OCI-LY7 (cell line): ENCODE measurements around the gene SQOR. TPM values are rescaled to one million over a fixed set of nuclear protein-coding genes. Genes with fewer than 3 reads are reported as not detected.

ENCODE experiments used
- BruUV-seq: library from RNA; stranded (reverse); fragments of 400-500 nt; replicated peaks from 2 replicates; lab custom pipeline; 2021; lab: Mats Ljungman, UMichigan
- CTCF ChIA-PET: fragments of 300-600 bp; sonication (Branson Sonifier 250); formaldehyde crosslinking; loops from one replicate; lab custom pipeline; 2022; ENCODE audit warnings: antibody characterized with exemption; ENCODE audit not compliant: unreplicated experiment; lab: Charles Lee
- POLR2A ChIA-PET: fragments of 300-600 bp; sonication (Branson Sonifier 250); formaldehyde crosslinking; loops from one replicate; lab custom pipeline; 2022; ENCODE audit warnings: antibody characterized with exemption; lab: Charles Lee
- DNase-seq: peaks from one replicate; pipeline ENCODE4 v3.0.0-alpha.2; 2015; ENCODE audit warnings: low spot score
- H2AFZ ChIP-seq: fragments of 200-600 bp; sonication (generic), shearing (Covaris generic); 2 replicates; pipeline ENCODE4 v1.6.1; 2014; ENCODE audit warnings: mild to moderate bottlenecking, antibody characterized with exemption, low read length, moderate library complexity
- H3K27ac ChIP-seq: fragments of 200-600 bp; sonication (generic); 2 replicates; pipeline ENCODE4 v1.5.1; 2014; ENCODE audit warnings: mixed run types, low read depth, mild to moderate bottlenecking, moderate library complexity, low read length, inconsistent platforms; ENCODE audit not compliant: poor library complexity, severe bottlenecking
- H3K36me3 ChIP-seq: fragments of 200-600 bp; sonication (generic); 2 replicates; pipeline ENCODE4 v1.6.1; 2014; ENCODE audit warnings: mild to moderate bottlenecking, antibody characterized with exemption, low read length, moderate library complexity, mixed read lengths; ENCODE audit not compliant: insufficient read depth
- H3K4me1 ChIP-seq: fragments of 200-600 bp; sonication (generic); 2 replicates; pipeline ENCODE4 v1.5.1; 2014; ENCODE audit warnings: mild to moderate bottlenecking, low read length; ENCODE audit not compliant: insufficient read depth, poor library complexity, severe bottlenecking
- H3K4me2 ChIP-seq: fragments of 200-600 bp; sonication (generic); 2 replicates; pipeline ENCODE4 v1.6.1; 2014; ENCODE audit warnings: mild to moderate bottlenecking, low read length
- H3K4me3 ChIP-seq: fragments of 200-600 bp; sonication (generic); 2 replicates; pipeline ENCODE4 v1.5.1; 2014; ENCODE audit warnings: mild to moderate bottlenecking, low read depth, low read length; ENCODE audit not compliant: poor library complexity, severe bottlenecking
- H3K79me2 ChIP-seq: fragments of 200-600 bp; sonication (generic); 2 replicates; pipeline ENCODE4 v1.6.1; 2016; ENCODE audit warnings: low read depth, mild to moderate bottlenecking, low read length, moderate library complexity, mixed read lengths; ENCODE audit not compliant: insufficient read depth
- H3K9me2 ChIP-seq: fragments of 200-600 bp; sonication (generic); 2 replicates; pipeline ENCODE4 v1.6.1; 2016; ENCODE audit warnings: mild to moderate bottlenecking, low read length, mixed read lengths; ENCODE audit not compliant: insufficient read depth
- H3K9me3 ChIP-seq: fragments of 200-600 bp; sonication (generic); 2 replicates; pipeline ENCODE4 v1.6.1; 2014; ENCODE audit warnings: mild to moderate bottlenecking, mixed run types, low read length, mixed read lengths
- H4K20me1 ChIP-seq: fragments of 200-600 bp; sonication (generic); 2 replicates; pipeline ENCODE4 v1.6.1; 2014; ENCODE audit warnings: mild to moderate bottlenecking, antibody characterized with exemption, low read length, moderate library complexity, mixed read lengths; ENCODE audit not compliant: insufficient read depth
- EZH2phosphoT487 ChIP-seq: fragments of 200-600 bp; sonication (generic); IDR thresholded peaks from 2 replicates; pipeline ENCODE4 v1.6.1; 2018; ENCODE audit warnings: low read depth, borderline replicate concordance, mild to moderate bottlenecking, mixed run types, antibody characterized with exemption, low read length, moderate library complexity, mixed read lengths
- intact Hi-C: fragments of 100-400 bp; cut with micrococcal nuclease; formaldehyde crosslinking; loops from one replicate; pipeline ENCODE4 v1.10.0; 2022; ENCODE audit not compliant: unreplicated experiment
- total RNA-seq, 2 experiments: library from RNA; depleted of rRNA in 1 of 2; stranded (reverse); fragments of >200 nt in 1 of 2; shearing (Covaris generic) in 1 of 2; gene quantifications; 2 replicates each; pipeline ENCODE4 v1.2.3, GENCODE V29; 2014 to 2022
- TF ChIP-seq, protein P1 (sequence below): fragments of 200-600 bp; sonication (generic); conservative IDR thresholded peaks from 2 replicates; pipeline ENCODE4 v1.5.1; 2014; ENCODE audit warnings: mild to moderate bottlenecking, antibody characterized with exemption, low read length, moderate library complexity, mixed read lengths

The SQOR gene
- total RNA-seq, 2 experiments from 2014 or later: 0.42 to 1.8 TPM

DNA sequence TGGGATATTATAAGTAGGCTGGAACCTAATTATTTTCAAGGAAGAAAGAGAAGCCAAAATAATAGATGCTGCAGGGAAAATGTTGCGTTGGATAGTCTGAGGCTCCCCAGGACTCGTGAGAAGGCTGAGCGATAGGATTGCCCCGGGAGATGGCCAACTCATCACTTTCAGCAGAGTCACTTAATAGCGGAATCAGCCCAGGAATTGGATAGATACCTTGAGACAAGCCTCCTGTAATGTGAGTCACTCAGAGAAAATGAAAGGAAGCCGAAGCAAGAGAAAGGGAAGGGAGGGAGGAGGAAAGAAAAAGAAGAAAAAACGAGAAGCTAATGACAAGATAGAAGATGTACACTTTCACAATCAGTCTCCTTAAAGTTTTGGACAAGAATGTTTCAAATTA lies 94.3 kb downstream of the SQOR start:
- Histone ChIP-seq H3K9me2 (no peaks in the 10 kb centered on the region), H3K4me2 (no peak overlapping the region), H4K20me1 (no peaks in the 10 kb centered on the region), H3K36me3 (no peaks in the 10 kb centered on the region), H3K9me3 (no peaks in the 10 kb centered on the region; the same call in 1 of the 2 replicates), H3K4me3 (no peak overlapping the region), H3K79me2 (no peaks in the 10 kb centered on the region), H2AFZ (no peak overlapping the region), H3K27ac (no peak overlapping the region), H3K4me1 (peaks cover 56% of the 10 kb centered on the region)
- BruUV-seq: no TSS peak
- TF ChIP-seq, protein P1, sequence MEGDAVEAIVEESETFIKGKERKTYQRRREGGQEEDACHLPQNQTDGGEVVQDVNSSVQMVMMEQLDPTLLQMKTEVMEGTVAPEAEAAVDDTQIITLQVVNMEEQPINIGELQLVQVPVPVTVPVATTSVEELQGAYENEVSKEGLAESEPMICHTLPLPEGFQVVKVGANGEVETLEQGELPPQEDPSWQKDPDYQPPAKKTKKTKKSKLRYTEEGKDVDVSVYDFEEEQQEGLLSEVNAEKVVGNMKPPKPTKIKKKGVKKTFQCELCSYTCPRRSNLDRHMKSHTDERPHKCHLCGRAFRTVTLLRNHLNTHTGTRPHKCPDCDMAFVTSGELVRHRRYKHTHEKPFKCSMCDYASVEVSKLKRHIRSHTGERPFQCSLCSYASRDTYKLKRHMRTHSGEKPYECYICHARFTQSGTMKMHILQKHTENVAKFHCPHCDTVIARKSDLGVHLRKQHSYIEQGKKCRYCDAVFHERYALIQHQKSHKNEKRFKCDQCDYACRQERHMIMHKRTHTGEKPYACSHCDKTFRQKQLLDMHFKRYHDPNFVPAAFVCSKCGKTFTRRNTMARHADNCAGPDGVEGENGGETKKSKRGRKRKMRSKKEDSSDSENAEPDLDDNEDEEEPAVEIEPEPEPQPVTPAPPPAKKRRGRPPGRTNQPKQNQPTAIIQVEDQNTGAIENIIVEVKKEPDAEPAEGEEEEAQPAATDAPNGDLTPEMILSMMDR: no peak
- TF ChIP-seq EZH2phosphoT487: no peak
- ChIA-PET CTCF (no interaction called here), POLR2A (interaction anchor here (0.5 to 0.6 kb wide), 2 partner anchors 57 to 1526 kb away, joined by 3 to 4 read pairs; no protein-coding TSS in a partner anchor)
- intact Hi-C loops: no loop called here
- no peak for DNase-seq

DNA sequence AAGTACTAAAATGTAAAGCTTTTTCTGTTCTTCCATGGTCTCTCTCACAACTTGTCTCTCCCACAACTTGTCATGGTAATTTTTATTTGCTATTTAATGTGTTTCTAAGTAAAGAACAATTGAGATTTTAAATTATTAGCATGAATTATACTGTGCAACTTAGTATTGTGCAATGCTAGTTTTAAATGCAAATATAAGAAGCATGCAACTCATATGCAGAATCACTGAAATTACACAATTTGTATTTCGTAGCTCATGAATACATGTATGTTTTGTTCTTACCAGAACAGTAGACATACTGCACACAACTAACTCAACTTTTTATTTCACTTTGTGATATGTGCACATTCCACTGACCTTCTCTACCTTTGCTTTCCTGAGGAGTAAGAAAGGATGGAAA lies 96.5 kb downstream of the SQOR start:
- no peaks in the 10 kb centered on the region for H3K79me2 ChIP-seq
- TF ChIP-seq EZH2phosphoT487: no peak
- TF ChIP-seq, protein P1: no peak
- H4K20me1 ChIP-seq: no peaks in the 10 kb centered on the region
- no peaks in the 10 kb centered on the region; the same call in 1 of the 2 replicates for H3K9me3 ChIP-seq
- no peak overlapping the region for H3K4me2 ChIP-seq
- H3K9me2 ChIP-seq: no peaks in the 10 kb centered on the region
- BruUV-seq: no TSS peak
- no peak overlapping the region for H2AFZ ChIP-seq
- no peak for DNase-seq
- intact Hi-C loops: no loop called here
- no peaks in the 10 kb centered on the region for H3K36me3 ChIP-seq
- peaks cover 72% of the 10 kb centered on the region for H3K4me1 ChIP-seq
- CTCF ChIA-PET: interaction anchor here (1.0 to 2.2 kb wide), 3 partner anchors 11 to 52 kb away, joined by 3 to 5 read pairs (median 3); no protein-coding TSS in a partner anchor
- no peak overlapping the region for H3K4me3 ChIP-seq
- POLR2A ChIA-PET: interaction anchor here (0.5 to 5.1 kb wide), 9 partner anchors 8 to 571 kb away, joined by 3 to 42 read pairs (median 3); no protein-coding TSS in a partner anchor
- H3K27ac ChIP-seq: no peak overlapping the region

DNA sequence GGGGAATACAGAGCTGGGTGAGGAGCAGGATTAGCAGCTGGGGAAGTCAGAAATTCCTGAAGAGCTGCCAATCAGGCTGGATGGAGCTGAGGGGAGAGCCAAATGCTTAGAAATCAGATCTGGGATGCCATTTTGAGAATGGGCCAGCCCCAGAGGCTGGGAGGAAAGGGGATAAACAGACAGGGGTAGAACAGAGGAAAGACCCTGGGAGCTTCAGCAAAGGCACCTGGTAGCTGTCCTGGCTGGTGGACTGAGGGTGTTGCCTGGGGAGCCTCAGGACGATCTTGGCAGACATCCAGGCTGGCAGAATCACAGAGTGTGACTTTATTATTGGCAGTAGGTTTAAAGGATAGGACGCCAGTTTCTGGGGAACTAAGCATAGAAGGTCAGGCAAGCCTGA lies 97.8 kb downstream of the SQOR start:
- no peak for DNase-seq
- intact Hi-C loops: no loop called here
- no peaks in the 10 kb centered on the region for H4K20me1 ChIP-seq
- H3K4me1 ChIP-seq: peaks cover 75% of the 10 kb centered on the region
- H3K9me2 ChIP-seq: no peaks in the 10 kb centered on the region
- no peaks in the 10 kb centered on the region; the same call in 1 of the 2 replicates for H3K9me3 ChIP-seq
- peak overlapping the region; percentile 75 for H3K4me2 ChIP-seq
- H2AFZ ChIP-seq: peak overlapping the region; percentile 68
- peak overlapping the region; percentile 99 for H3K27ac ChIP-seq
- POLR2A ChIA-PET: interaction anchor here (0.6 to 5.1 kb wide), 14 partner anchors 9 to 552 kb away, joined by 3 to 42 read pairs (median 4); no protein-coding TSS in a partner anchor
- no TSS peak for BruUV-seq
- no peak overlapping the region for H3K4me3 ChIP-seq
- H3K36me3 ChIP-seq: no peaks in the 10 kb centered on the region
- TF ChIP-seq EZH2phosphoT487: no peak
- TF ChIP-seq, protein P1: no peak
- no peaks in the 10 kb centered on the region for H3K79me2 ChIP-seq
- CTCF ChIA-PET: interaction anchor here (0.9 to 2.4 kb wide), 4 partner anchors 12 to 46 kb away, joined by 3 to 6 read pairs (median 5); no protein-coding TSS in a partner anchor
